Jurkat, Clone E6-1 (cell line): ENCODE data around the gene CD180.
A peak's percentile ranks its signal among the peaks of the same experiment; 100 is the strongest.

ENCODE experiments used
- DNase-seq: peaks from one replicate; pipeline ENCODE4 v3.0.0-alpha.2; 2011; ENCODE audit warnings: low read depth, low spot score
- H3K4me3 ChIP-seq: 2 replicates; pipeline ENCODE4 v1.5.1; 2011; ENCODE audit warnings: mild to moderate bottlenecking, low read length, control low read depth, moderate library complexity

The CD180 gene

DNA sequence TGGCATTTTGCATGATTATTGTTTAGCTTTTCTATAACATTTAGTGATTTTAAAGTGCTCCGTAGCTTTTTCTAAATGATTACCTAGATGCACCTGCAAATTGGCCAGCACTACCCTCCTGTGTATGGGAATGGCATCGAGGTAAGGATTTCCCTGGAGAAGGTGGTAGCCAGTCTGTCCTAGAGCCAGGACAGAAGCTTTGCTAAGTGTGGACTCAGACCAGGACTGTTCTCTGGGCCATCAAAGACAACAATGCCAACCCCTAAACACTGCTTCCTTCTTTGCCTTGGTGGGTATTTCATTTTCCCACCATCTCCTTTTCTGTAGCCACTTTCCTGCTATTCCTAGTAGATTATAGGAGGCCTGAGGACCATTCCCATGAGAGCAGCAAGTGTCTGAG lies 53.0 kb downstream of the CD180 start:
- no peak for DNase-seq
- no peak overlapping the region for H3K4me3 ChIP-seq

DNA sequence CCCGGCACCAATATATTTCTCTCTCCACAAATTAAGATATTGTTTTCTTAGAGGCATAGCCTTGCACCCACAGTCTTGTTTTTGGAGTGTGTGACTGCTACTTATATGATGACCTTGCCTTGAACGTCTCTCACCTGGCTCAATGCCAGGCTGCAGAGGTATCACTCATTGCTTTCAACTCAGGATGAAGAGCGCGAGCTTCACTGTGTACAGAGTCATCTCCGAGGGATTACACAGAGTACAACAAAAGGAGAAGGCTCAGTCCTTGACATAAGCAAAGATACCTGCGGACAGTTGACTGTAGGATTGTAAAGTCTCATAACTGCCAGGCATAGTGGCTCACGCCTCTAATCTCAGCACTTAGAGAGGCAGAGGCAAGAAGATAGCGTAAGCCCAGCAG lies 53.8 kb downstream of the CD180 start:
- no peak overlapping the region for H3K4me3 ChIP-seq
- no peak for DNase-seq

DNA sequence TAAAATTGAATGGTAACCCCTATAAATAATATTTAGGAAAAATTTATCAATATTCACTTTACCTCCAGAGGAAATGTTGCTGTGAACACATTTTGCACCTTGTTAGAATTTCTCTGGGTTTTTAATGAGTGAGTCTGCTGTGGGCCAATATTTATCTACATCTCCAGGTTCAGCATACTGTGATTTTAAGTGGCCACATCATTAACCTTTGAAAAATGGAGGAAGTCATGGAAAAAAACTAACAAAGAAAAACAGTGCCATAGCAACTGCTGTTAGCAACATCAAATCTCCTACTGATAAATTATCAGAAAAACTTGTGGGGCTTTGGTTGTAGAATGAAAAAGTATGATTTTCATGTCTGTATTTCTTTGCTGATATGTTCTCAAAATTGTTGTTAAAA lies 55.0 kb downstream of the CD180 start:
- no peak for DNase-seq
- H3K4me3 ChIP-seq: no peak overlapping the region

DNA sequence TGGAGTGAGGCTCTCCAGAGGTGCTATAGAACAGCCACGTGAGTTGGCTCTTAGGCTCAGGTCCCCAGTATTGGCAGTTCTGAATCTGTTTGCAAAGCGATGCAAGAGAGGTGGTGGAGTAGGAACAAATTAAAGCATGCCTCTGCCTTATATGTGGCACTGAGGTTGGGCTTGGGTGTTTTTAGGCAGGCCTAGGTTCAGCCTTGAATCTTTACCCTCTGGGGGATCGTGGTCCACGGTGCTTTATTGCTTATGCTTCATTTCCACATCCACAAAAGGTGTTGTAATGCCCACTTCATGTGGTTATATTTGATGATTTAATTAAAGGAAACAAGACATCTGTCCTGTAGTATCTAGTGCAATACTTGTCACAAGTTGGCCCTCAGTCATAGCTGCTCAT lies 56.2 kb downstream of the CD180 start:
- no peak overlapping the region for H3K4me3 ChIP-seq
- DNase-seq: peak; percentile 24

DNA sequence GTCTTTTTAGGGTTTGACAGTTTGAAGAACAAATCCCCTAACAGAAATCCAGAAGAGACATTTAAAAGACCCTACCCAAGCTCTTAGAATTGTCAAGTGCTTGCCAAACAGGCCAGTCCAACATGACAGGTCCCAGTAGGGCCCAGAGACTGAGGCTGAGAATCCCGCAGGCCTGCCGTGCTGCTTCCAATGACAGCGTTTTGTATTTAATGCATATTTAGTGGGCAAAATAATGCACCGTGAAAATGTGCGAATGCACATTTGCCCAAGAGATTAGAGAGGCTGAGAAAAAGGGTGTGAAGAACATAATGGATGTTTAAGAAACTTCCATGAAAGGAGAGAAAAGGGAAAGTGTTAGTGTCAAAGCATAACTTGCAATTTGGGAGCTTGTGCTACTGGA lies 57.6 kb downstream of the CD180 start:
- no peak for DNase-seq
- H3K4me3 ChIP-seq: no peak overlapping the region

DNA sequence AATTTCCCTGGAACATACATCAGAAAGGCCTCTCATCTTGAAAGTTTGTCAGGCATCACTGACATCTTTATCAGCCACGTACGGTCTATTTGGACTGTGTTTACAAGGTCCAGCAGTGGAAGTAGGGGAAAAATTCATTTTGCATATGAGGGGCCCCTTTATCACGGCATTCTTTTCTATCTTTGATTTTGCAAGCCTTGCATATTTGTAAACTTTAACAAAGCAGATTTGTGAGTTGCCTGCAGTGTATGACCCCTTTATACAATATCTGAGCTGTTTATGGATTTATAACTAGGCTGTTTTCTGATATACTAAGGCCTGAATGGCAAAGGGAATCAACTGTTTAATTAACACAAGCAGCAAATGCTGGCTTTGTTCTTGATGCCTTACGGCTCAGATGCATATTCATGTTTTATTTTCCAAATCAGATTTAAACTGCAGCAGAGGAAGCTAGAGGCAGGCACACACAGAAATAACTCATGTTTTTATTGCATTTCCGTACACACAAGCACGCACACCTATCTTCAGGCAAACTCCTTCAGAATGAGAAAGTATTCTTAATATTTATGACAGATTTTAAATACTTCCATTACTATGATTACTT lies 61.1 kb downstream of the CD180 start:
- no peak for DNase-seq
- H3K4me3 ChIP-seq: no peak overlapping the region

DNA sequence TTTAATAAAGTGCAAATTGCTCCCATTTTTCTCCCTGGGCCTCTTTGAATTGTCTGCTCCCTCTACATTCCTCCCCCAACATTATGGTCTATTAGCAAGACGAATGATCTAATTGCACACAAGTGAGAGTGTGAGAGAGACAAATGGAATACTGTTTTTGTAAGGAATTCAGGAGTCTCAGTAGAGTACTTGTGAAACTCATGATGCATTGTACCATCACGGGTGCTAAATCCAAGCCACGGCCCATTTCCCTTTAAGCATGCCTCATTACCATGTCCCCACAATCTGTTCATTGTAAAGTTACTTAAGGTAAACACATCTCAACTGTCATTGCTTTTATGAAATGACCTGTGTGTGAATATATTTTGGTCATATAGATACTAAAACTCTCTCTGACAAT lies 62.8 kb downstream of the CD180 start:
- no peak for DNase-seq
- H3K4me3 ChIP-seq: no peak overlapping the region

DNA sequence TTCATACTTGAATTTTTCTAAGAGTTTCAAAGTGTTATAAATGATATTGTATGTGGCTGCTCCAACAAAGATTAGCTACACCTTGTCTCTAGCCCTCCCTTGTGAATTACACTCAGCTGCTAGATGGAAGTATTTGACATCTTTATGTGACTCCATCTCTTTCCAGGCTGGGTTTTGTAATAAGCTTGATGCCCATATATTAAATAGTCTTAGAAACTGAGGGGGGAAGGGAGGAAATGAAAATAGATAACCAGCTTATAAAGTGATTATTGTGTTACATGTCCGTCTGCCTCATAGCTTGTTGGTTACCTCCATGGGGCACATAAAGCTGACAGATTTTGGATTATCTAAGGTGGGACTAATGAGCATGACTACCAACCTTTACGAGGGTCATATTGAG lies 63.4 kb downstream of the CD180 start:
- no peak overlapping the region for H3K4me3 ChIP-seq
- DNase-seq: no peak

DNA sequence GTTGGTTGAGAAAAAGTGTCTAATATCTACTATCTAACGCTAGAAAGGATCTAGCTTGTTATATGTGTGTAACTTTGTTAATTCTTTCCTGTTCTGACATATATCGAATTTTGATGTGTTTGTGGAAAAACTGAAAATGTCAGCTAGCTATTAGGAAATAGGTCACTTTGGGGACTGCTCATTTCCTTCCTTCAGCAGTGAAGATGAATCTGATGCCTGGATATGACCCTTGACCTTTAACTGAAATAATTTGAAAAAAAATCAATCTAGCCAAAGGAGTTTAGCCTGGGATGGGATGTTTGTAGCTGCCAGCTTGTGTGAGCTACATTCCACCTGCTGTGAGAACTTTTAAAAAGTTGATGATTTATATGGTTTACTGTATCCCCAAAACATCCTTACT lies 66.8 kb downstream of the CD180 start:
- DNase-seq: no peak
- H3K4me3 ChIP-seq: no peak overlapping the region
